H1 (cell line): ENCODE results near the gene LRRC4C. TPM values are rescaled to one million over a fixed set of nuclear protein-coding genes. Genes with fewer than 3 reads are reported as not detected.
A peak's percentile ranks its signal among the peaks of the same experiment; 100 is the strongest.

Experiments
- CTCF ChIA-PET: fragments of 300-600 bp; sonication (Branson Sonifier 250); formaldehyde crosslinking; loops from one replicate; lab custom pipeline; 2021; ENCODE audit not compliant: partially characterized antibody; lab: Charles Lee
- POLR2A ChIA-PET: fragments of 300-600 bp; sonication (Branson Sonifier 250); formaldehyde crosslinking; loops from one replicate; lab custom pipeline; 2021; ENCODE audit warnings: inconsistent platforms; ENCODE audit not compliant: partially characterized antibody; lab: Charles Lee
- DNase-seq, 2 experiments: peaks; one replicate each; pipeline versions ENCODE4 v3.0.0 to v3.0.0-alpha.2; 2010 to 2022; ENCODE audit warnings: low spot score in 2 of 2, low read depth in 1 of 2, mixed read lengths in 1 of 2
- FAIRE-seq: peaks from 2 replicates; lab custom pipeline; 2011; peaks lifted over from hg19 to GRCh38; lab: Jason Lieb, UNC
- H2AFZ ChIP-seq: 2 replicates; pipeline ENCODE4 v1.8.1; 2012; ENCODE audit warnings: low read length, inconsistent platforms
- H2AK5ac ChIP-seq: 2 replicates; pipeline ENCODE4 v1.6.1; 2013; ENCODE audit warnings: low read depth, low read length
- H2BK120ac ChIP-seq: replicated peaks from 2 replicates; pipeline ENCODE3; 2013; ENCODE audit warnings: low read depth, low read length, inconsistent platforms
- H2BK12ac ChIP-seq: 2 replicates; pipeline ENCODE4 v1.6.1; 2013; ENCODE audit warnings: low read depth, low read length
- H2BK15ac ChIP-seq: 2 replicates; pipeline ENCODE4 v1.6.1; 2013; ENCODE audit warnings: low read length
- H2BK20ac ChIP-seq: 2 replicates; pipeline ENCODE4 v1.6.1; 2013; ENCODE audit warnings: low read length
- H2BK5ac ChIP-seq: 2 replicates; pipeline ENCODE4 v1.6.1; 2013; ENCODE audit warnings: low read depth, low read length
- H3K14ac ChIP-seq: 2 replicates; pipeline ENCODE4 v1.6.1; 2013; ENCODE audit warnings: inconsistent platforms; ENCODE audit not compliant: insufficient read length
- H3K18ac ChIP-seq: 2 replicates; pipeline ENCODE4 v1.6.1; 2013; ENCODE audit warnings: low read length; ENCODE audit errors: extremely low read depth
- H3K23ac ChIP-seq: 2 replicates; pipeline ENCODE4 v1.6.1; 2013; ENCODE audit warnings: inconsistent platforms; ENCODE audit not compliant: insufficient read length
- H3K23me2 ChIP-seq: 2 replicates; pipeline ENCODE4 v1.6.1; 2013; ENCODE audit warnings: low read depth, low read length
- H3K27ac ChIP-seq: 2 replicates; pipeline ENCODE4 v1.6.1; 2011; ENCODE audit warnings: low read depth, low read length, inconsistent platforms
- H3K27me3 ChIP-seq, 4 experiments: replicated peaks in 1 of 4; 1 replicate in 1 of 4; 2 replicates in 3 of 4; pipeline versions ENCODE4 v1.6.1 to v1.8.1; 2011 to 2013; ENCODE audit warnings: low read length in 3 of 4, mild to moderate bottlenecking in 3 of 4, inconsistent platforms in 2 of 4, mixed read lengths in 2 of 4, moderate library complexity in 1 of 4; ENCODE audit not compliant: control insufficient read depth in 3 of 4, insufficient read depth in 3 of 4; ENCODE audit errors: extremely low read depth in 1 of 4
- H3K36me3 ChIP-seq, 4 experiments: 2 replicates each; pipeline versions ENCODE4 v1.6.1 to v1.8.1; 2011 to 2013; ENCODE audit warnings: mild to moderate bottlenecking in 4 of 4, low read length in 3 of 4, moderate library complexity in 2 of 4, control low read depth in 1 of 4, inconsistent platforms in 1 of 4; ENCODE audit not compliant: insufficient read depth in 4 of 4, control insufficient read depth in 2 of 4
- H3K4ac ChIP-seq: replicated peaks from 2 replicates; pipeline ENCODE3; 2013; ENCODE audit warnings: low read length, low read depth, mixed read lengths, inconsistent platforms; ENCODE audit not compliant: insufficient read length
- H3K4me1 ChIP-seq, 4 experiments: replicated peaks in 1 of 4; 1 replicate in 1 of 4; 2 replicates in 3 of 4; pipeline versions ENCODE4 v1.6.1 to v1.8.1; 2011 to 2013; ENCODE audit warnings: low read length in 3 of 4, inconsistent platforms in 2 of 4, mixed read lengths in 1 of 4; ENCODE audit not compliant: insufficient read depth in 4 of 4, control insufficient read depth in 3 of 4
- H3K4me2 ChIP-seq, 2 experiments: 2 replicates each; pipeline versions ENCODE4 v1.6.1 to v1.8.1; 2011 to 2013; ENCODE audit warnings: low read depth in 2 of 2, low read length in 2 of 2, control low read depth in 1 of 2, inconsistent platforms in 1 of 2, mild to moderate bottlenecking in 1 of 2; ENCODE audit not compliant: insufficient read depth in 1 of 2
- H3K4me3 ChIP-seq, 4 experiments: fragments of 200-600, 300-600 bp in 1 of 4; sonication (generic), shearing (Covaris generic), sonication (Bioruptor Twin) in 1 of 4; 2 replicates each; pipeline versions ENCODE4 v1.5.1 to v1.8.1; 2011 to 2016; ENCODE audit warnings: low read length in 4 of 4, low read depth in 3 of 4, control low read depth in 2 of 4, inconsistent platforms in 2 of 4, mild to moderate bottlenecking in 2 of 4, mixed read lengths in 1 of 4, moderate library complexity in 1 of 4; ENCODE audit not compliant: insufficient read depth in 2 of 4; ENCODE audit errors: extremely low read depth in 1 of 4
- H3K56ac ChIP-seq: replicated peaks from 2 replicates; pipeline ENCODE3; 2013; ENCODE audit warnings: low read depth, mild to moderate bottlenecking, mixed read lengths, low read length, inconsistent platforms; ENCODE audit not compliant: insufficient read length
- H3K79me1 ChIP-seq: 2 replicates; pipeline ENCODE4 v1.6.1; 2013; ENCODE audit warnings: low read depth, low read length, control low read depth
- H3K79me2 ChIP-seq, 2 experiments: 2 replicates each; pipeline versions ENCODE4 v1.6.1 to v1.8.1; 2012 to 2013; ENCODE audit warnings: low read length in 2 of 2, mild to moderate bottlenecking in 2 of 2, inconsistent platforms in 1 of 2; ENCODE audit not compliant: insufficient read depth in 2 of 2, control insufficient read depth in 1 of 2
- H3K9ac ChIP-seq, 4 experiments: replicated peaks in 1 of 4; 1 replicate in 1 of 4; 2 replicates in 3 of 4; pipeline versions ENCODE4 v1.6.1 to v1.8.1; 2011 to 2013; ENCODE audit warnings: low read depth in 3 of 4, low read length in 3 of 4, control low read depth in 2 of 4, mild to moderate bottlenecking in 2 of 4, moderate library complexity in 2 of 4, inconsistent platforms in 1 of 4; ENCODE audit errors: extremely low read depth in 1 of 4
- H3K9me3 ChIP-seq, 2 experiments: 2 replicates each; pipeline versions ENCODE4 v1.6.1 to v1.8.1; 2012 to 2013; ENCODE audit warnings: mild to moderate bottlenecking in 2 of 2, moderate library complexity in 2 of 2, control low read depth in 1 of 2, inconsistent platforms in 1 of 2, low read depth in 1 of 2, low read length in 1 of 2, mixed read lengths in 1 of 2; ENCODE audit not compliant: insufficient read depth in 2 of 2
- H4K20me1 ChIP-seq, 2 experiments: replicated peaks in 1 of 2; 2 replicates each; pipeline versions ENCODE3 to v1.8.1; 2011 to 2013; ENCODE audit warnings: inconsistent platforms in 2 of 2, low read length in 2 of 2, mild to moderate bottlenecking in 1 of 2; ENCODE audit not compliant: insufficient read depth in 2 of 2, control insufficient read depth in 1 of 2
- H4K5ac ChIP-seq: 2 replicates; pipeline ENCODE4 v1.6.1; 2013; ENCODE audit warnings: low read length, low read depth, mixed read lengths, inconsistent platforms; ENCODE audit not compliant: insufficient read length
- H4K8ac ChIP-seq: 2 replicates; pipeline ENCODE4 v1.8.0; 2013; ENCODE audit warnings: mild to moderate bottlenecking, moderate library complexity, low read length, inconsistent platforms; ENCODE audit not compliant: insufficient read depth; ENCODE audit errors: extremely low read depth
- H4K91ac ChIP-seq: replicated peaks from 2 replicates; pipeline ENCODE3; 2013; ENCODE audit warnings: low read length, mixed read lengths, inconsistent platforms; ENCODE audit not compliant: insufficient read length
- ASH2L ChIP-seq: fragments of 200-600, 300-600 bp; sonication (generic); IDR thresholded peaks from one replicate; pipeline ENCODE4 v1.7.1; 2017; ENCODE audit warnings: low read length
- BACH1 ChIP-seq: IDR thresholded peaks from 2 replicates; pipeline ENCODE4 v1.6.1; 2012; ENCODE audit warnings: low read length, improper control_type of control experiment
- CBX8 ChIP-seq: fragments of 300-800, 300-1000 bp; sonication (generic); IDR thresholded peaks from 2 replicates; pipeline ENCODE4 v1.7.1; 2016; ENCODE audit warnings: low read depth, low read length, borderline replicate concordance
- CREB1 ChIP-seq: IDR thresholded peaks from 2 replicates; pipeline ENCODE4 v1.6.1; 2012; ENCODE audit warnings: inconsistent platforms
- E2F6 ChIP-seq: IDR thresholded peaks from 2 replicates; pipeline ENCODE4 v1.6.1; 2012; ENCODE audit warnings: inconsistent platforms
- HDAC2 ChIP-seq, 2 experiments: fragments of 300-600 bp in 1 of 2; sonication (generic) in 1 of 2; IDR thresholded peaks; 2 replicates each; pipeline ENCODE4 v1.6.1; 2011 to 2012; ENCODE audit warnings: low read depth in 2 of 2, low read length in 2 of 2, mild to moderate bottlenecking in 2 of 2, moderate library complexity in 2 of 2, borderline replicate concordance in 1 of 2, inconsistent platforms in 1 of 2
- JUN ChIP-seq: IDR thresholded peaks from 2 replicates; pipeline ENCODE4 v1.6.1; 2011; ENCODE audit warnings: low read depth, mild to moderate bottlenecking, improper control_type of control experiment, low read length
- KDM1A ChIP-seq: fragments of 200-600, 300-600 bp; sonication (generic); IDR thresholded peaks from 2 replicates; pipeline ENCODE4 v1.7.1; 2016; ENCODE audit warnings: mild to moderate bottlenecking, low read length, borderline replicate concordance
- KDM5A ChIP-seq: fragments of 200-600 bp; IDR thresholded peaks from 2 replicates; pipeline ENCODE4 v1.7.1; 2012; ENCODE audit warnings: mild to moderate bottlenecking, low read length, inconsistent platforms, mixed read lengths
- NRF1 ChIP-seq: IDR thresholded peaks from 2 replicates; pipeline ENCODE4 v1.6.1; 2011; ENCODE audit warnings: mild to moderate bottlenecking, low read depth, low read length, improper control_type of control experiment
- POLR2AphosphoS5 ChIP-seq: IDR thresholded peaks from 2 replicates; pipeline ENCODE4 v1.6.1; 2011; ENCODE audit warnings: low read depth, low read length
- POU5F1 ChIP-seq: IDR thresholded peaks from 2 replicates; pipeline ENCODE4 v1.6.1; 2011; ENCODE audit warnings: low read depth, mild to moderate bottlenecking, low read length, moderate library complexity
- SRF ChIP-seq: IDR thresholded peaks from 2 replicates; pipeline ENCODE4 v1.6.1; 2011; ENCODE audit warnings: mild to moderate bottlenecking, low read depth, low read length, moderate library complexity
- TEAD4 ChIP-seq: IDR thresholded peaks from 2 replicates; pipeline ENCODE4 v1.6.1; 2012; ENCODE audit warnings: low read depth, low read length, inconsistent platforms, mixed read lengths
- USF2 ChIP-seq: IDR thresholded peaks from 2 replicates; pipeline ENCODE4 v1.6.1; 2011; ENCODE audit warnings: low read length, improper control_type of control experiment
- polyA plus RNA-seq, 7 experiments: library from polyadenylated mRNA; depleted of rRNA in 3 of 7; stranded (reverse) in 5 of 7; unstranded in 2 of 7; fragments of >200 nt in 5 of 7; fragments of 200-250 nt in 2 of 7; gene quantifications; 1 replicate in 5 of 7; 2 replicates in 1 of 7; 4 replicates in 1 of 7; pipeline versions ENCODE4 v1.2.1 to v1.2.3, GENCODE V29; 2011 to 2013; ENCODE audit warnings: missing spikeins in 2 of 7, mixed read lengths in 2 of 7
- total RNA-seq: library from RNA; stranded (reverse); fragmentation: NEBNext Ultra II Directional; extraction: Animal tissue kit (Norgen Biotek cat#: 25700); gene quantifications from 2 replicates; pipeline ENCODE4 v1.2.1, GENCODE V29; 2021

Gene LRRC4C
- total and polyA plus RNA-seq, 2 of the 8 experiments (the other 6 are each of a cell fraction or from before 2014, with no cell fraction given) = 0.23 to 2.2 TPM

GRCh38 chr11:40227730-40228129, 1231.7 kb downstream of the LRRC4C start:
- peaks cover 0 to 8% (median 5%) of the 10 kb centered on the region in 4 experiments; a peak in 4 of 7 replicates for H3K4me1 ChIP-seq
- no peak overlapping the region for H4K8ac ChIP-seq
- no peak overlapping the region for H3K27ac ChIP-seq
- H3K36me3 ChIP-seq = no peaks in the 10 kb centered on the region
- H3K9ac ChIP-seq = no peak overlapping the region
- no peak overlapping the region for H3K56ac ChIP-seq
- no peak overlapping the region for H4K5ac ChIP-seq
- no peak overlapping the region for H2AK5ac ChIP-seq
- H3K4me3 ChIP-seq = no peak overlapping the region
- peak overlapping the region in 1 of 2 experiments; percentile 29; a peak in 1 of 4 replicates for H3K4me2 ChIP-seq
- H3K79me2 ChIP-seq = no peaks in the 10 kb centered on the region
- no peak overlapping the region for H3K18ac ChIP-seq
- no peaks in the 10 kb centered on the region for H3K23me2 ChIP-seq
- H2AFZ ChIP-seq = no peak overlapping the region
- no peaks in the 10 kb centered on the region for H3K79me1 ChIP-seq
- no peak overlapping the region for H3K4ac ChIP-seq
- no peak overlapping the region for H2BK5ac ChIP-seq
- ChIA-PET POLR2A (no interaction called here), CTCF (no interaction called here)
- no peaks in the 10 kb centered on the region for H4K20me1 ChIP-seq
- H2BK15ac ChIP-seq = no peak overlapping the region
- H3K9me3 ChIP-seq = no peaks in the 10 kb centered on the region
- H3K14ac ChIP-seq = no peak overlapping the region
- H3K23ac ChIP-seq = no peak overlapping the region
- no peak overlapping the region for H2BK12ac ChIP-seq
- DNase-seq = no peak
- no peak overlapping the region for H2BK20ac ChIP-seq
- FAIRE-seq = no peak
- no peak overlapping the region for H4K91ac ChIP-seq
- H3K27me3 ChIP-seq = no peaks in the 10 kb centered on the region
- no peak overlapping the region for H2BK120ac ChIP-seq
- TF ChIP-seq CREB1 (no peak), KDM5A (no peak), KDM1A (no peak), E2F6 (no peak), SRF (no peak), ASH2L (no peak), BACH1 (no peak), POU5F1 (no peak), POLR2AphosphoS5 (no peak), HDAC2 (IDR thresholded peaks at IDR 0.05; ENCODE audit: borderline replicate concordance in 1 of 2, low read depth in 2 of 2, low read length in 2 of 2) (no peak), NRF1 (no peak), JUN (no peak), CBX8 (no peak), TEAD4 (no peak), USF2 (no peak)
